Skin of body (tissue), 2 donors: ENCODE data around the gene MACF1. TPM values are rescaled to one million over a fixed set of nuclear protein-coding genes. Genes with fewer than 3 reads are reported as not detected.

ENCODE experiments used
- DNase-seq: peaks from one replicate; lab custom pipeline; 2025; lab: John Stamatoyannopoulos, UW
- total RNA-seq: library from RNA; depleted of rRNA; stranded (reverse); fragments of >200 nt; gene quantifications from one replicate; pipeline ENCODE4 v1.2.3, GENCODE V29; 2014

MACF1 gene
- total RNA-seq, 1 donor from 2014 or later: 402 TPM

- no peak for DNase-seq
These were observed 143.8 kb downstream of the MACF1 start for GRCh38 chr1:39348278-39348677.

DNA sequence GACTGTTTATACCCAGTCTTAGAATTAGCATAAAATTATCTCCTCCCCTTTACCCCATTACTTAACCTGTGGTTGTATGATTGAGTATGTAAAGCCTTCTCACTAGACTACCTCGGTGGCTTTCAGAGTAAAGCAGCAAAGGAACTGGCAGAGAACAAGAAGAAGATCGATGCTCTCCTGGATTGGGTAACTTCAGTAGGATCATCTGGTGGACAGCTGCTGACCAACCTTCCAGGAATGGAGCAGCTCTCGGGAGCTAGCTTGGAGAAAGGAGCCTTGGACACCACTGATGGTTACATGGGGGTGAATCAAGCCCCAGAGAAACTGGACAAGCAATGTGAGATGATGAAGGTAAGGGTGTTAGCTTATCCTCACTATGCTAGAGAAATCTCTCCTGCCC, 148.4 kb downstream of the MACF1 start:
- DNase-seq: no peak

GRCh38 chr1:39354572-39354971, 150.1 kb downstream of the MACF1 start:
- no peak for DNase-seq

DNA sequence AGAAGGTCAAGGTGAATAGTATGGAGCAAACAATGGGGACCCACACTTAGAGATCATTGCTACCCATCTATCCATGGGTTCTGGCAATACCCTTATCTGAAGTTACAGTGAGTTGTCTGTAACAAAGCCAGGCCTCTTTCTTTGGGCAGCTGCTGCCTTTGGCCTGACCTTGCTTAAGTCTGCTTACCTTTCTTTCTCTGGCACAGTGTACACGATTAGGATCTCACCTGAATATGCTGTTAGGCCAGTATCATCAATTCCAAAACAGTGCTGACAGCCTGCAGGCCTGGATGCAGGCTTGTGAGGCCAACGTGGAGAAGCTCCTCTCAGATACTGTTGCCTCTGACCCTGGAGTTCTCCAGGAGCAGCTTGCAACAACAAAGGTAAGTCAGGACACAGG, 154.0 kb downstream of the MACF1 start:
- no peak for DNase-seq

DNA sequence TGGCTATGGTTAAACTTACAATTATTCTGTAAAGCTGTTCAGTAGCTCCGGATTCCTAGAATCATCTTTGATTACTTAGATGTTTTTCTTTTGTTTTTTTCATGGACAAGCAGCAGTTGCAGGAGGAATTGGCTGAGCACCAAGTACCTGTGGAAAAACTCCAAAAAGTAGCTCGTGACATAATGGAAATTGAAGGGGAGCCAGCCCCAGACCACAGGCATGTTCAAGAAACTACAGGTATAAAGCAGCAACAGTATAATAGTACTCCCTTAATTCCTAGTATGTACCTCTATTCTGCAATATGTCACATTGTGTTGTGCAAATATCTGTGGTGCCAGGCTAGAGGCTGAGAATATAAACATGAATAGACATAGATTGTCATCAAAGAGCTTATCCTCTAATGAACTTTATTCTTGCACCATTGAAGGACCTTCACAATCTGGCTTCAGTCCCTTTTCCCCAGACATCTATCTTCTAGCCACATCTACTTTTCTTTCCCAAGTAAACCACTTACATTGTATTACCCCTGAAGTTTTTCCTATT, 154.6 kb downstream of the MACF1 start:
- no peak for DNase-seq

DNA sequence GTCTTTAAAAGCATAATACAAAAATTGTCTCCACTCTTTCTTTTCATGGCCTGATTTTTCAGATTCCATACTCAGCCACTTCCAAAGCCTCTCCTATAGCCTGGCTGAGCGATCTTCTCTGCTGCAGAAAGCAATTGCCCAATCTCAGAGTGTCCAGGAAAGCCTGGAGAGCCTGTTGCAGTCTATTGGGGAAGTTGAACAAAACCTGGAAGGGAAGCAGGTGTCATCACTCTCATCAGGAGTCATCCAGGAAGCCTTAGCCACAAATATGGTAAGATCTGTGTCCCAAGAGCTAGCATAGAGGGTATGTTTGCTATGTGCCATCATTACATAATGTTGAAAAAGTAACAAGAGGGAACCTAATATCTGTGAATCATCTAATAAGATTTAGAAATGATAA, 156.2 kb downstream of the MACF1 start:
- DNase-seq: no peak

- no peak for DNase-seq
These were observed 157.0 kb downstream of the MACF1 start for GRCh38 chr1:39361446-39361845.

DNA sequence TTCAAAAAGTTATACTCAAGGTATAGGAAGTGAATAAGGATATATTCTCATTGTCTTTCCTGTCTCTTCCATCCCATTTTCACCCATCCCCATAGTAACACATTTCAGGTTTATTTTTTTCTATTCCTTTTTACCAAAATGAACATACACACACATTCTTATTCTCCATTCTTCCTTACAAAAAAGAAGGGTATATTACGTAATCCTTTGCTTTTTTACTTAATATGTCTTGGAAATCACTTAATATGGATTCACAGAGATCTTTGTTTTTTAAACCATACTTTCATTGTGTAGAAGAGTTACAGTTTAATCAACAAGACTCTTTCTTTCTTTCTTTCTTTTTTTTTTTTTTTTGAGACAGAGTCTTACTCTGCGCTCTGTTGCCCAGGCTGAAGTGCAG, 158.8 kb downstream of the MACF1 start:
- DNase-seq: no peak

DNA sequence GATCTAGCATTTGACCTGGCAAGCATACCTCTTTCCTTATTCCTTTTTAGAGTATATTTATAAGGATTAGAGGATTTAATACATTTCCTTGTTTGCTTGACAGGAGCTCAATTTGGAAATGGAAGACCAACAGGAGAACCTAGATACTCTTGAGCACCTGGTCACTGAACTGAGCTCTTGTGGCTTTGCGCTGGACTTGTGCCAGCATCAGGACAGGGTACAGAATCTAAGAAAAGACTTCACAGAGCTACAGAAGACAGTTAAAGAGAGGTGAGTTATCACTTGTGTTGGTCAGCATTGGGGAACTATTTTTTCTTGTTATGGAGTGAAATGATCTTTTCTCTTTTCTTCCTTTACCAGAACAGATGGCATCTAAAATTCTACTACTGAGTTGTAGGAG, 163.6 kb downstream of the MACF1 start:
- DNase-seq: no peak

DNA sequence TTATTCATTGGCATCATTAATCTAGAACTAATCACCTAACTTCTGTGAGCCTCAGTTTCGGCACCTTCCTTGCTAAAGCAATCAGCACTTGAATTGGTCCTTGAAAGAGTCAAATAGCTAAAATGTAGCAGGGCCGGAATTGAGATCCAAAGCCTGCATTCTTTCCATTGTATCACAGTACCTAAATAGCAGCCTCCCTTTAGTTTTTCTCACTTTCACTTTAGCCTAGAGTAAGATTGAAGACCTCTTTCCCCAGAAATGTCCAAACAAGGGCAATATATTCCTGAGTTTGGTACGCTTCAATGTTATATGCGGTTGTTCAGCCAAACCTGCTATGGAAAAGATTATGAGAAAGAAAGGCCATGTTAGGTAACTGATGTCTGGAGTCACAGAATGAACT, 165.1 kb downstream of the MACF1 start:
- no peak for DNase-seq

GRCh38 chr1:39370602-39371001, 166.1 kb downstream of the MACF1 start:
- DNase-seq: no peak

- no peak for DNase-seq
These were observed 167.6 kb downstream of the MACF1 start for GRCh38 chr1:39372105-39372504.

DNA sequence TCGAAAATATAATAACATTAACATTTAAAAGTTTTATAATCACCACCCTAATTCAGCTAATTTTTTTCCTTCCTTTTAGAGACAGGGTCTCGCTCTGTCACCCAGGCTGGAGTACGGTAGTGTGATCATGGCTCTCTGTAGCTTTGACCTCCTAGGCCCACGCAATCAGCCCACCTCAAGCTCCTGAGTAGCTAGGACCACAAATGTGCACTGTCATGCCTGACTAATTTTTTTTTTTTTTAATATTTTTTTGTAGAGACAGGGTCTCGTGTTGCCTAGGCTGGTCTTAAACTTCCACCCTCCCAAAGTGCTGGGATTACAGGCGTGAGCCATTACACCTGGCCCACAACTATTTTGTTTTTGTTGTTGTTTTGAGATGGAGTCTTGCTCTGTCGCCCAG, 172.2 kb downstream of the MACF1 start:
- DNase-seq: no peak

GRCh38 chr1:39378377-39378776, 173.9 kb downstream of the MACF1 start:
- DNase-seq: no peak

GRCh38 chr1:39379187-39379586, 174.7 kb downstream of the MACF1 start:
- no peak for DNase-seq

DNA sequence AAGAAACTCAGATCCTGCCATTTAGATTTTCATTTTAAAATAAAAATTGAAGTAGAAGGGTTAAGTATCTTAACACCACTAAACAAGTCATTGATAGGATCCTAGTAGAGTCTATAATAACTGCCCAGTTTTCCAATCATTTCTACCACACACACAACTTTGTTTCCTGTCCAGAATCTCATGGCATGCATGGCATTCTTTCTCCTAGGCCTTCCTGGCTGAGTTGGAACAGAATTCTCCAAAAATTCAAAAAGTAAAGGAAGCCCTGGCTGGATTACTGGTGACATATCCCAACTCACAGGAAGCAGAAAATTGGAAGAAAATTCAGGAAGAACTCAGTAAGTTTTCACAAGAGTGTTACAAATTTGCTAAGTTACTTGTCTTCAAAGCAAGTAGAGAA, 175.5 kb downstream of the MACF1 start:
- DNase-seq: no peak

- no peak for DNase-seq
These were observed 177.3 kb downstream of the MACF1 start for GRCh38 chr1:39381839-39382238.

DNA sequence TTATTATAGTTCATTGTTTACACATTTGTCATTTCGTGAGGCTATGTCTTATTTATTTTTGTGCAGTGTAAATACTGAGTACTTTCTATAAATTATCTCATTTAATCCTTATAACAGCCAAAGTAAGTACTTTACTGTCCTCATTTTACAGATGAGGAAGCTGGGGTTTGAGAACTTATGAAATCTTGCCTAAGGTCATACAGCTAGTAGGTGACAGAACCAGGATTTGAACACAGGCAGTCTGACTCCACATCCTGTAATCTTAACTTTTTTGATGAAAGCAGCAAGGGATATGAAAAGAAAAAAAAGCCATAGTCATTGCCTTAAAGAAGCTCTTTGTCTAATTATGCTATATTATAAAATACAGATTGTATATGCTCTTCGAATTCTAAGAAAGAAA, 179.8 kb downstream of the MACF1 start:
- no peak for DNase-seq

DNA sequence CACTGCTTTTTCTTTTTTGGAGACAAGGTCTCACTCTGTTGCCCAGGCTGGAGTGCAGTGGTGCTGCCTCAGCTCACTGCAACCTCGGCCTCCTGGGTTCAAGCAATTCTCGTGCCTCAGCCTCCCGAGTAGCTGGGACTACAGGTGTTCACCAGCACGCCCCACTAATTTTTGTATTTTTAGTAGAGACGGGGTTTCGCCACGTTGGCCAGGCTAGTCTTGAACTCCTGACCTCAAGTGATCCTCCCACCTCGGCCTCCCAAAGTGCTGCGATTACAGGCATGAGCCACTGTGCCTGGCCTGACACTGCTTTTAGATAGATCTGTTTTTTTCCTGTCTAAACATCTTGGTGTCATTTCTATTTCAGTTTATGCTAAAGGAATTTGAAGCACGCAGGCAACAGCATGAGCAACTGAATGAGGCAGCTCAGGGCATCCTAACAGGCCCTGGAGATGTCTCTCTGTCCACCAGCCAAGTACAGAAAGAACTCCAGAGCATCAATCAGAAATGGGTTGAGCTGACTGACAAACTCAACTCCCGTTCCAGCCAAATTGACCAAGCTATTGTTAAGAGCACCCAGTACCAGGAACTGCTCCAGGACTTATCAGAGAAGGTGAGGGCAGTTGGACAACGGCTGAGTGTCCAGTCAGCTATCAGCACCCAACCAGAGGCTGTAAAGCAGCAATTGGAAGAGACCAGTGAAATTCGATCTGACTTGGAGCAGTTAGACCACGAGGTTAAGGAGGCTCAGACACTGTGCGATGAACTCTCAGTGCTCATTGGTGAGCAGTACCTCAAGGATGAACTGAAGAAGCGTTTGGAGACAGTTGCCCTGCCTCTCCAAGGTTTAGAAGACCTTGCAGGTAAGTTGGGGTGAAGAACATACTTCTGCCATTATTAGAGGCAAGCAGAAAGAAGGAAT, 180.8 kb downstream of the MACF1 start:
- DNase-seq: no peak

DNA sequence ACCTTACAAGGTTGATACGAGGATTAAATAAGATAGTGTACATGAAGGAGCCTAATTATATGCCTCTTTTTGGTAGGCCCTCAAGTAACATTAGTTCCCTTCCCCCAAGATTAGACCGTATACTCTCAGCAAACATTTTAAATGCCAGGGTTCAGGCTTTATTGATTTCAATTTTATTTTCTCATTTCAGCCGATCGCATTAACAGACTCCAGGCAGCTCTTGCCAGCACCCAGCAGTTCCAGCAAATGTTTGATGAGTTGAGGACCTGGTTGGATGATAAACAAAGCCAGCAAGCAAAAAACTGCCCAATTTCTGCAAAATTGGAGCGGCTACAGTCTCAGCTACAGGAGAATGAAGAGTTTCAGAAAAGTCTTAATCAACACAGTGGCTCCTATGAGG, 182.5 kb downstream of the MACF1 start:
- no peak for DNase-seq

DNA sequence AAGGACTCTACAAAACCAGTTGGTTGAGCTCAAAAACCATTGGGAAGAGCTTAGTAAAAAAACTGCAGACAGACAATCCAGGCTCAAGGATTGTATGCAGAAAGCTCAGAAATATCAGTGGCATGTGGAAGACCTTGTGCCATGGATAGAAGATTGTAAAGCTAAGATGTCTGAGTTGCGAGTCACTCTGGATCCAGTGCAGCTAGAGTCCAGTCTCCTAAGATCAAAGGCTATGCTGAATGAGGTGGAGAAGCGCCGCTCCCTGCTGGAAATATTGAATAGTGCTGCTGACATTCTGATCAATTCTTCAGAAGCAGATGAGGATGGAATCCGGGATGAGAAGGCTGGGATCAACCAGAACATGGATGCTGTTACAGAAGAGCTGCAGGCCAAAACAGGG, 183.0 kb downstream of the MACF1 start:
- no peak for DNase-seq

GRCh38 chr1:39391691-39392679, 187.5 kb downstream of the MACF1 start:
- peak; percentile 84 for DNase-seq
